GM10266 (cell line): ENCODE results near the gene ENKD1.

Experiments
- DNase-seq: peaks from one replicate; pipeline ENCODE4 v3.0.0; 2012; ENCODE audit errors: extremely low spot score
- TF ChIP-seq, protein P1 (sequence below): IDR thresholded peaks from 2 replicates; pipeline ENCODE4 v1.5.1; 2012; ENCODE audit warnings: mild to moderate bottlenecking, low read depth; ENCODE audit not compliant: control insufficient read depth, insufficient read depth; ENCODE audit errors: missing control alignments

Gene ENKD1, protein sequence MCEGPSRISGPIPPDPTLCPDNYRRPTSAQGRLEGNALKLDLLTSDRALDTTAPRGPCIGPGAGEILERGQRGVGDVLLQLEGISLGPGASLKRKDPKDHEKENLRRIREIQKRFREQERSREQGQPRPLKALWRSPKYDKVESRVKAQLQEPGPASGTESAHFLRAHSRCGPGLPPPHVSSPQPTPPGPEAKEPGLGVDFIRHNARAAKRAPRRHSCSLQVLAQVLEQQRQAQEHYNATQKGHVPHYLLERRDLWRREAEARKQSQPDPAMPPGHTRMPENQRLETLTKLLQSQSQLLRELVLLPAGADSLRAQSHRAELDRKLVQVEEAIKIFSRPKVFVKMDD

GRCh38 chr16:67666559-67667452 is at the start of gene ENKD1, which contains the start of gene C16orf86:
TSS of gene ENKD1 (minus strand) at chr16:67666750. CDS start at chr16:67666442, 308 bp downstream.
TSS of gene C16orf86 (plus strand) at chr16:67666814. CDS start at chr16:67666971, 157 bp downstream.
- TF ChIP-seq, protein P1, sequence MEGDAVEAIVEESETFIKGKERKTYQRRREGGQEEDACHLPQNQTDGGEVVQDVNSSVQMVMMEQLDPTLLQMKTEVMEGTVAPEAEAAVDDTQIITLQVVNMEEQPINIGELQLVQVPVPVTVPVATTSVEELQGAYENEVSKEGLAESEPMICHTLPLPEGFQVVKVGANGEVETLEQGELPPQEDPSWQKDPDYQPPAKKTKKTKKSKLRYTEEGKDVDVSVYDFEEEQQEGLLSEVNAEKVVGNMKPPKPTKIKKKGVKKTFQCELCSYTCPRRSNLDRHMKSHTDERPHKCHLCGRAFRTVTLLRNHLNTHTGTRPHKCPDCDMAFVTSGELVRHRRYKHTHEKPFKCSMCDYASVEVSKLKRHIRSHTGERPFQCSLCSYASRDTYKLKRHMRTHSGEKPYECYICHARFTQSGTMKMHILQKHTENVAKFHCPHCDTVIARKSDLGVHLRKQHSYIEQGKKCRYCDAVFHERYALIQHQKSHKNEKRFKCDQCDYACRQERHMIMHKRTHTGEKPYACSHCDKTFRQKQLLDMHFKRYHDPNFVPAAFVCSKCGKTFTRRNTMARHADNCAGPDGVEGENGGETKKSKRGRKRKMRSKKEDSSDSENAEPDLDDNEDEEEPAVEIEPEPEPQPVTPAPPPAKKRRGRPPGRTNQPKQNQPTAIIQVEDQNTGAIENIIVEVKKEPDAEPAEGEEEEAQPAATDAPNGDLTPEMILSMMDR, result no peak
- DNase-seq, result peak; percentile 96

- DNase-seq, result no peak
- TF ChIP-seq, protein P1, result no peak
These were observed 49.5 kb upstream of the ENKD1 start for GRCh38 chr16:67716097-67716496.

- DNase-seq, result no peak
- TF ChIP-seq, protein P1, result no peak
These were observed 48.0 kb upstream of the ENKD1 start for GRCh38 chr16:67714522-67714921.

GRCh38 chr16:67713647-67714273 is 47.2 kb upstream of the ENKD1 start:
- TF ChIP-seq, protein P1, result no peak

DNA sequence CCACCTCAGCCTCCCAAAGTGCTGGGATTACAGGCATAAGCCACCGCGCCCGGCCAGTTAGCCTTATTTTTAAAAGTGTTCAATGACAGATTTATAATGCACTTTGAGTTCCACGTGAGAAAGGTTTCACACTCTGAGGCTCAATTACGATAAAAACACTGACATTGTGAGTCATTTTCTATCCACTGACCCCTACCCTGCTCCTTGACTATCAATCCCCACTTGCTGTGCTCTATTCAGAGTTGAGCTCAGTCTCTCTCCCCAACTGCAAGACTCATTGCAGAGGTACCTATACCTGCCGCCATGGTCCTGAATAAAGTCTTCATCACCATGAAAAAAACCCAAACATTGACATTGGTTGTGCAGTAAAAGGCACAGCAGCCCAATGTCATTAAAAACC is 44.1 kb upstream of the ENKD1 start:
- TF ChIP-seq, protein P1, result no peak
- DNase-seq, result no peak

More at GRCh38 chr16:67713647-67714273, 47.2 kb upstream of the ENKD1 start:
- DNase-seq, result no peak

DNA sequence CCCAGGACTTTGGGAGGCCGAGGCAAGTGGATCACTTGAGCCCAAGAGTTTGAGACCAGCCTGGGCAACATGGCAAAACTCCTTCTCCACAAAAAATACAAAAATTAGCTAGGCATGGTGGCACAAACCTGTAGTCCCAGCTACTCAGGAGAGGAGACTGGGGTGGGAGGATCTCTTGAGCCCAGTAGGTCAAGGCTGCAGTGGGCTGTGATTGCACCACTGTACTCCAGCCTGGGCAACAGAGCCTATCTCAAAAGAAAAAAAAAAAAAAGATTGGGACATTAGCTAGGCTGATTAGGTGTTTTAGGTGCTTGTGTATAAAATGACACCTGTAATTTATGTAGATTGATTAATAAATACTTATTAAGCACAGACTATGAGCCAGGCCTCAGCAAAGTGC is 42.5 kb upstream of the ENKD1 start:
- no peak for DNase-seq
- TF ChIP-seq, protein P1, result no peak
